Right atrium auricular region (tissue), 2 donors: Measurements from ENCODE around the gene CYTH1. TPM values are rescaled to one million over a fixed set of nuclear protein-coding genes. Genes with fewer than 3 reads are reported as not detected.

ENCODE experiments used
- DNase-seq: peaks from one replicate; pipeline ENCODE4 v3.0.0-alpha.2; 2019; ENCODE audit warnings: low spot score
- H3K27ac ChIP-seq, 2 donors: fragments of 200-600 bp; sonication (generic); 1 replicate in 1 of 2; 2 replicates in 1 of 2; pipeline ENCODE4 v1.5.1; 2016 to 2019
- H3K27me3 ChIP-seq, 2 donors: fragments of 200-600 bp; sonication (generic); one replicate each; pipeline versions ENCODE4 v1.5.1 to v1.6.0; 2017 to 2019
- H3K36me3 ChIP-seq: fragments of 200-600 bp; sonication (generic); one replicate; pipeline ENCODE4 v1.5.1; 2016
- H3K4me1 ChIP-seq, 2 donors: fragments of 200-600 bp; sonication (generic); one replicate each; pipeline versions ENCODE4 v1.5.1 to v1.6.0; 2017 to 2019
- H3K4me3 ChIP-seq, 2 donors: fragments of 200-600 bp; sonication (generic); 1 replicate in 1 of 2; 2 replicates in 1 of 2; pipeline ENCODE4 v1.5.1; 2017 to 2019; ENCODE audit warnings: mild to moderate bottlenecking in 1 of 2, moderate library complexity in 1 of 2
- H3K9me3 ChIP-seq, 2 donors: fragments of 200-600 bp; sonication (generic); one replicate each; pipeline ENCODE4 v1.5.1; 2019
- CTCF ChIP-seq, 2 donors: fragments of 200-600 bp; sonication (generic); IDR thresholded peaks; one replicate each; pipeline ENCODE4 v1.5.1; 2019; ENCODE audit warnings: antibody characterized with exemption in 2 of 2
- total RNA-seq, 2 donors: library from RNA; depleted of rRNA; stranded (reverse); fragments of >200 nt; gene quantifications; one replicate each; pipeline ENCODE4 v1.1.0, GENCODE V29; 2016

The CYTH1 gene
- total RNA-seq, 2 donors from 2014 or later, result 23.8 to 31.0 TPM

GRCh38 chr17:78769196-78769773 lies 12.8 kb downstream of the CYTH1 start:
- no peaks in the 10 kb centered on the region for H3K9me3 ChIP-seq
- H3K4me1 ChIP-seq, result peaks cover 0 to 34% of the 10 kb centered on the region in 2 donors
- no peaks in the 10 kb centered on the region for H3K27me3 ChIP-seq
- no peak for DNase-seq
- H3K27ac ChIP-seq, result no peak overlapping the region
- no peaks in the 10 kb centered on the region for H3K36me3 ChIP-seq
- no peak overlapping the region for H3K4me3 ChIP-seq
- no peak for TF ChIP-seq CTCF (IDR thresholded peaks at IDR 0.05)

- no peak for TF ChIP-seq CTCF (IDR thresholded peaks at IDR 0.05)
- DNase-seq, result no peak
- H3K27me3 ChIP-seq, result no peaks in the 10 kb centered on the region
- H3K9me3 ChIP-seq, result no peaks in the 10 kb centered on the region
- no peak overlapping the region for H3K4me3 ChIP-seq
- H3K27ac ChIP-seq, result no peak overlapping the region
- H3K4me1 ChIP-seq, result peaks cover 0 to 36% of the 10 kb centered on the region in 2 donors
- H3K36me3 ChIP-seq, result no peaks in the 10 kb centered on the region
Measured at GRCh38 chr17:78767806-78768205, 14.3 kb downstream of the CYTH1 start.

GRCh38 chr17:78766743-78767294 lies 15.3 kb downstream of the CYTH1 start:
- Histone ChIP-seq H3K36me3 (no peaks in the 10 kb centered on the region), H3K4me3 (no peak overlapping the region), H3K4me1 (peaks cover 0 to 36% of the 10 kb centered on the region in 2 donors), H3K27me3 (no peaks in the 10 kb centered on the region), H3K9me3 (no peaks in the 10 kb centered on the region), H3K27ac (no peak overlapping the region)
- no peak for TF ChIP-seq CTCF (IDR thresholded peaks at IDR 0.05)
- DNase-seq, result no peak

- Histone ChIP-seq H3K27ac (no peak overlapping the region), H3K4me1 (peaks cover 0 to 34% of the 10 kb centered on the region in 2 donors), H3K4me3 (no peak overlapping the region), H3K36me3 (no peaks in the 10 kb centered on the region), H3K9me3 (no peaks in the 10 kb centered on the region), H3K27me3 (no peaks in the 10 kb centered on the region)
- DNase-seq, result no peak
- TF ChIP-seq CTCF (IDR thresholded peaks at IDR 0.05), result no peak
Measured at GRCh38 chr17:78766225-78766624, 15.8 kb downstream of the CYTH1 start.

GRCh38 chr17:78765821-78766220 lies 16.3 kb downstream of the CYTH1 start:
- H3K36me3 ChIP-seq, result no peaks in the 10 kb centered on the region

More at GRCh38 chr17:78765821-78766220, 16.3 kb downstream of the CYTH1 start:
- Histone ChIP-seq H3K27ac (no peak overlapping the region), H3K9me3 (no peaks in the 10 kb centered on the region), H3K27me3 (no peaks in the 10 kb centered on the region), H3K4me1 (peaks cover 0 to 32% of the 10 kb centered on the region in 2 donors), H3K4me3 (no peak overlapping the region)
- no peak for DNase-seq
- TF ChIP-seq CTCF (IDR thresholded peaks at IDR 0.05), result no peak
